Non-pigmented ciliary epithelial cell (primary cell): ENCODE results near the gene PRPF6.
A peak's percentile ranks its signal among the peaks of the same experiment; 100 is the strongest.

ENCODE experiments used
- DNase-seq: peaks from one replicate; pipeline ENCODE4 v3.0.0-alpha.2; 2010; ENCODE audit warnings: low read depth

The PRPF6 gene

GRCh38 chr20:63945031-63945658, 35.8 kb upstream of the PRPF6 start:
- no peak for DNase-seq

- no peak for DNase-seq
Observed at GRCh38 chr20:63945921-63946920, 34.7 kb upstream of the PRPF6 start.

GRCh38 chr20:63946986-63947637, 33.8 kb upstream of the PRPF6 start:
- DNase-seq, result no peak

GRCh38 chr20:63947638-63948456, 33.1 kb upstream of the PRPF6 start:
- DNase-seq, result no peak

GRCh38 chr20:63950701-63951397, 30.1 kb upstream of the PRPF6 start:
- no peak for DNase-seq

- DNase-seq, result no peak
Observed at GRCh38 chr20:63951398-63952209, 29.3 kb upstream of the PRPF6 start.

- no peak for DNase-seq
Observed at GRCh38 chr20:63952210-63952535, 28.8 kb upstream of the PRPF6 start.

- DNase-seq, result no peak
Observed at GRCh38 chr20:63952769-63953168, 28.2 kb upstream of the PRPF6 start.

- DNase-seq, result no peak
Observed at GRCh38 chr20:63953764-63954429, 27.0 kb upstream of the PRPF6 start.

GRCh38 chr20:63955281-63955826, 25.6 kb upstream of the PRPF6 start:
- no peak for DNase-seq

- peak; percentile 51 for DNase-seq
Observed at GRCh38 chr20:63955827-63956663, 24.9 kb upstream of the PRPF6 start, which contains the start of gene UCKL1. UCKL1 (minus strand) TSS chr20:63956416; CDS start chr20:63956372, 44 bp downstream.

- DNase-seq, result no peak
Observed at GRCh38 chr20:63956664-63957003, 24.3 kb upstream of the PRPF6 start.

- no peak for DNase-seq
Observed at GRCh38 chr20:63957004-63957689, 23.8 kb upstream of the PRPF6 start.

GRCh38 chr20:63957690-63958441, 23.1 kb upstream of the PRPF6 start:
- DNase-seq, result no peak

- DNase-seq, result no peak
Observed at GRCh38 chr20:63958471-63958870, 22.5 kb upstream of the PRPF6 start.

GRCh38 chr20:63958964-63959698, 21.8 kb upstream of the PRPF6 start:
- DNase-seq, result no peak

GRCh38 chr20:63959699-63960075, 21.2 kb upstream of the PRPF6 start:
- DNase-seq, result no peak
